NCI-H526 treated with DMSO at 0.1 percent for 48 hours (cell line): ENCODE results near the gene SYT11.
A peak's percentile ranks its signal among the peaks of the same experiment; 100 is the strongest.
"Not testable (repeated sequence)": the region's sequence is repeated elsewhere in the genome, so short reads cannot be mapped to it uniquely, and the experiment has no call there.

Source experiments
- DNase-seq: peaks from one replicate; lab custom pipeline; 2025; lab: John Stamatoyannopoulos, UW

SYT11 gene

GRCh38 chr1:155899683-155900082, 40.3 kb downstream of the SYT11 start:
- DNase-seq, result no peak

- no peak for DNase-seq
Measured at GRCh38 chr1:155900161-155900560, 40.8 kb downstream of the SYT11 start.

GRCh38 chr1:155904261-155904660, 44.9 kb downstream of the SYT11 start:
- DNase-seq, result no peak

GRCh38 chr1:155909894-155910293, 50.5 kb downstream of the SYT11 start:
- no peak for DNase-seq

- DNase-seq, result peak; percentile 54
Measured at GRCh38 chr1:155910621-155911121, 51.3 kb downstream of the SYT11 start.

GRCh38 chr1:155911156-155912055, 52.0 kb downstream of the SYT11 start, which contains the start of gene RIT1:
TSS of gene RIT1 (minus strand) at chr1:155911349. CDS start at chr1:155910761, 588 bp downstream.
- DNase-seq, result peak; percentile 81

- no peak for DNase-seq
Measured at GRCh38 chr1:155912056-155912536, 52.7 kb downstream of the SYT11 start.

- no peak for DNase-seq
Measured at GRCh38 chr1:155913969-155914757, 54.8 kb downstream of the SYT11 start.

- DNase-seq, result no peak
Measured at GRCh38 chr1:155918660-155919059, 59.3 kb downstream of the SYT11 start.

- no peak for DNase-seq
Measured at GRCh38 chr1:155919801-155920200, 60.4 kb downstream of the SYT11 start.

GRCh38 chr1:155920717-155921116, 61.4 kb downstream of the SYT11 start:
- no peak for DNase-seq

- DNase-seq, result no peak
Measured at GRCh38 chr1:155925506-155925905, 66.1 kb downstream of the SYT11 start.

- no peak for DNase-seq
Measured at GRCh38 chr1:155929057-155929456, 69.7 kb downstream of the SYT11 start.

GRCh38 chr1:155930725-155931124, 71.4 kb downstream of the SYT11 start:
- not testable (repeated sequence) for DNase-seq

GRCh38 chr1:155931332-155932038, 72.1 kb downstream of the SYT11 start:
- DNase-seq, result no peak

- no peak for DNase-seq
Measured at GRCh38 chr1:155932081-155932480, 72.7 kb downstream of the SYT11 start.

GRCh38 chr1:155932487-155932886, 73.1 kb downstream of the SYT11 start:
- no peak for DNase-seq

- no peak for DNase-seq
Measured at GRCh38 chr1:155933591-155934096, 74.3 kb downstream of the SYT11 start.

- DNase-seq, result peak; percentile 100
Measured at GRCh38 chr1:155934097-155934935, 74.9 kb downstream of the SYT11 start, which contains the start of gene KHDC4. TSS of gene KHDC4 (minus strand) at chr1:155934413. CDS start at chr1:155934373, 40 bp downstream.
